Mesenchymal stem cell (in vitro differentiated cells and primary cell): ENCODE measurements around the gene ZFYVE26.
A peak's percentile ranks its signal among the peaks of the same experiment; 100 is the strongest.

Experiments used
- DNase-seq: peaks from one replicate; pipeline ENCODE4 v3.0.0-alpha.2; 2013
- H2AFZ ChIP-seq: one replicate; pipeline ENCODE4 v1.6.1; 2013; ENCODE audit warnings: low read depth, mild to moderate bottlenecking, control low read depth, inconsistent platforms, low read length, moderate library complexity
- H2AK5ac ChIP-seq: 2 replicates; pipeline ENCODE4 v1.6.1; 2013; ENCODE audit warnings: low read length, moderate library complexity, mild to moderate bottlenecking, inconsistent platforms; ENCODE audit not compliant: severe bottlenecking
- H2BK120ac ChIP-seq: one replicate; pipeline ENCODE4 v1.6.1; 2013; ENCODE audit warnings: low read depth, mild to moderate bottlenecking, inconsistent platforms, low read length, moderate library complexity
- H2BK12ac ChIP-seq, 2 experiments: one replicate each; pipeline ENCODE4 v1.6.1; 2013; ENCODE audit warnings: inconsistent platforms in 2 of 2, low read length in 2 of 2, mild to moderate bottlenecking in 2 of 2, moderate library complexity in 2 of 2, control low read depth in 1 of 2
- H2BK15ac ChIP-seq: one replicate; pipeline ENCODE4 v1.6.1; 2013; ENCODE audit warnings: mild to moderate bottlenecking, low read depth, inconsistent platforms; ENCODE audit not compliant: poor library complexity, severe bottlenecking
- H2BK5ac ChIP-seq: 2 replicates; pipeline ENCODE4 v1.6.1; 2013; ENCODE audit warnings: low read depth, mild to moderate bottlenecking, low read length, control low read depth, inconsistent platforms; ENCODE audit not compliant: poor library complexity, severe bottlenecking
- H3K14ac ChIP-seq, 2 experiments: one replicate each; pipeline ENCODE4 v1.6.1; 2013; ENCODE audit warnings: inconsistent platforms in 2 of 2, low read length in 2 of 2, control low read depth in 1 of 2, mild to moderate bottlenecking in 1 of 2, moderate library complexity in 1 of 2
- H3K18ac ChIP-seq, 2 experiments: one replicate each; pipeline ENCODE4 v1.6.1; 2013; ENCODE audit warnings: inconsistent platforms in 2 of 2, low read length in 2 of 2, control low read depth in 1 of 2, low read depth in 1 of 2, mild to moderate bottlenecking in 1 of 2
- H3K23ac ChIP-seq, 2 experiments: one replicate each; pipeline ENCODE4 v1.6.1; 2013; ENCODE audit warnings: inconsistent platforms in 2 of 2, low read length in 2 of 2, mild to moderate bottlenecking in 2 of 2, moderate library complexity in 2 of 2, control low read depth in 1 of 2
- H3K27ac ChIP-seq: 2 replicates; pipeline ENCODE4 v1.5.1; 2013; ENCODE audit warnings: mild to moderate bottlenecking, moderate library complexity, low read length, control low read depth, inconsistent platforms; ENCODE audit not compliant: poor library complexity, severe bottlenecking
- H3K27me3 ChIP-seq, 2 experiments: 2 replicates each; pipeline versions ENCODE4 v1.6.1 to v1.7.0; 2013; ENCODE audit warnings: low read length in 2 of 2, mild to moderate bottlenecking in 2 of 2, moderate library complexity in 2 of 2, control low read depth in 1 of 2, inconsistent platforms in 1 of 2; ENCODE audit not compliant: control insufficient read depth in 1 of 2, insufficient read depth in 1 of 2
- H3K36me3 ChIP-seq, 2 experiments: 2 replicates each; pipeline versions ENCODE4 v1.6.1 to v1.7.0; 2013; ENCODE audit warnings: low read length in 2 of 2, control low read depth in 1 of 2, inconsistent platforms in 1 of 2, low read depth in 1 of 2, mild to moderate bottlenecking in 1 of 2; ENCODE audit not compliant: insufficient read depth in 2 of 2, control insufficient read depth in 1 of 2
- H3K4ac ChIP-seq, 2 experiments: one replicate each; pipeline ENCODE4 v1.6.1; 2013; ENCODE audit warnings: inconsistent platforms in 2 of 2, low read length in 2 of 2, mild to moderate bottlenecking in 2 of 2, moderate library complexity in 2 of 2, control low read depth in 1 of 2, low read depth in 1 of 2
- H3K4me1 ChIP-seq: 2 replicates; pipeline ENCODE4 v1.6.1; 2013; ENCODE audit warnings: low read depth, low read length, control low read depth; ENCODE audit not compliant: control insufficient read depth, insufficient read depth
- H3K4me2 ChIP-seq: 2 replicates; pipeline ENCODE4 v1.6.1; 2013; ENCODE audit warnings: low read length, mild to moderate bottlenecking, inconsistent platforms; ENCODE audit not compliant: poor library complexity, severe bottlenecking
- H3K4me3 ChIP-seq, 2 experiments: 2 replicates each; pipeline versions ENCODE4 v1.5.1 to v1.7.0; 2013; ENCODE audit warnings: low read length in 2 of 2, mild to moderate bottlenecking in 2 of 2, control low read depth in 1 of 2, low read depth in 1 of 2; ENCODE audit not compliant: insufficient read depth in 1 of 2
- H3K79me1 ChIP-seq: replicated peaks from 2 replicates; pipeline ENCODE4 v1.6.1; 2013; ENCODE audit warnings: mild to moderate bottlenecking, control low read depth, low read length, inconsistent platforms; ENCODE audit not compliant: poor library complexity, severe bottlenecking
- H3K9ac ChIP-seq: 2 replicates; pipeline ENCODE4 v1.7.0; 2013; ENCODE audit warnings: mild to moderate bottlenecking, low read length, moderate library complexity
- H3K9me3 ChIP-seq: 2 replicates; pipeline ENCODE4 v1.7.0; 2013; ENCODE audit warnings: mild to moderate bottlenecking, low read length; ENCODE audit not compliant: control insufficient read depth
- H4K8ac ChIP-seq: one replicate; pipeline ENCODE4 v1.6.1; 2013; ENCODE audit warnings: inconsistent platforms, mild to moderate bottlenecking, low read length, moderate library complexity
- H4K91ac ChIP-seq: one replicate; pipeline ENCODE4 v1.6.1; 2013; ENCODE audit warnings: mild to moderate bottlenecking, low read length, inconsistent platforms
- WGBS: methylation state at CpG from one replicate; pipeline ENCODE4 v1.1.7; 2013; ENCODE audit warnings: mixed read lengths; 5-methylcytosine and 5-hydroxymethylcytosine counted together

Gene ZFYVE26

DNA sequence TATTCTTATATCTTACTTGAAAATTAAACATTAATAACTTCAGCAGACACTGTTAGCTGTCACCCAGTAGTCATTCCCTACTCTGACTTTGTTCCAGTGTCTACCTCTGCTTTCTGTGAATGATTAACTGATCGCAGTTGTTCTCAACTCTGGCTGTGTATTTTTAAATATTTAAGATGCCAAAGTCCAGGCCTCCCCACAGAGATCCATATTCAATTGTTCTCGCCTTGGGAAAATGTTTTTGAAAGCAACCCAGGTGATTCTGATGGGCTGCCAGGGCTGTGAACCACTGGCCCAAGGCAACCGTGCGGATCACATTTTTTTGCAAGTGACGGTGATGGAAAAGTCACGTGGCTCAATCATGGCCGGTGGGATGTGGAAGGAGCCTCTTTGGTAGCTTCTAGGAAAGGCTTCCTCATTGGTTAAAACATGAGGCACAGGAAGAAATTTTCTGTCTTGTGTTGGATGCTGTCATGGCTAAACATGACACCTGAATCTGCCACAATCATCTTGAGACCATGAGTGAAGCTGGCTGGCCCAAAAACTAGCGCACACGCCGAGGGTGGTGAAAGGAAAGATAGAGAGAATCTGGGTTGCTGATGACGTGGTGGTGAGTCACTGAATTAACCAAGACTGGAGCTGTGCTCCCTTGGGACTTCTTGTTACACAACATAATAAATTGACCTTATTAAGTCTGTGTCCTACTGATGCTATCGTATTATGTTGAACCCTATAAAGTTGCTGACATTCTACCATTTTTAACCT, 77.5 kb downstream of the ZFYVE26 start:
- Histone ChIP-seq H2AFZ (no peak overlapping the region), H3K18ac (no peak overlapping the region), H3K14ac (no peak overlapping the region), H3K9me3 (no peaks in the 10 kb centered on the region), H4K91ac (no peak overlapping the region), H2BK15ac (no peak overlapping the region), H2BK12ac (no peak overlapping the region), H3K4me1 (peaks cover 4% of the 10 kb centered on the region), H2AK5ac (no peak overlapping the region), H3K23ac (no peak overlapping the region), H3K79me1 (no peaks in the 10 kb centered on the region), H2BK5ac (peak overlapping the region; percentile 91), H3K4ac (no peak overlapping the region), H3K9ac (peak overlapping the region; percentile 10), H3K4me3 (no peak overlapping the region), H4K8ac (no peak overlapping the region), H3K27ac (peak overlapping the region; percentile 78), H2BK120ac (no peak overlapping the region), H3K27me3 (peaks cover 0 to 27% of the 10 kb centered on the region in 2 experiments), H3K4me2 (peak overlapping the region; percentile 74), H3K36me3 (no peaks in the 10 kb centered on the region)
- WGBS = 73% methylated on average over 11 of the region's 12 CpGs
- DNase-seq = peak; percentile 91

DNA sequence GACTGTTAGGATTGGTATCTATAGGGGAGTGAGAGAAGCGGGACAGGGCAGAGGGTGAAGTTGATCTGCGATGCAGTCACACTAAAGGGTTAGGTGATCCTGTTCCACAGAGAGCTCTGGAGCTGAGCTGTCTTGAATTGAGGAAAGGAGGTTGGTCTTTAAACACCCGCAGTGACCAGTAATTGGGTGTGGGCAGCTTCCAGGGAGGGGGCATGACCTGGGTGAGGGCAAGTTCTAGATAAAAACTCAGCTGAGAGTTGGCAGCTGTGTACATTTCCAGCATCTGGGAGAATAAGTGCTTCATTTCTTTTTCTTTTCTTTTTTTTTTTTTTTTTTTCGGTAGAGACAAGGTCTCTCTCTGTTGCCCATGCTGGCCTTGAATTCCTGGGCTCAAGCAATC, 79.6 kb downstream of the ZFYVE26 start:
- no peak overlapping the region for H4K8ac ChIP-seq

DNA sequence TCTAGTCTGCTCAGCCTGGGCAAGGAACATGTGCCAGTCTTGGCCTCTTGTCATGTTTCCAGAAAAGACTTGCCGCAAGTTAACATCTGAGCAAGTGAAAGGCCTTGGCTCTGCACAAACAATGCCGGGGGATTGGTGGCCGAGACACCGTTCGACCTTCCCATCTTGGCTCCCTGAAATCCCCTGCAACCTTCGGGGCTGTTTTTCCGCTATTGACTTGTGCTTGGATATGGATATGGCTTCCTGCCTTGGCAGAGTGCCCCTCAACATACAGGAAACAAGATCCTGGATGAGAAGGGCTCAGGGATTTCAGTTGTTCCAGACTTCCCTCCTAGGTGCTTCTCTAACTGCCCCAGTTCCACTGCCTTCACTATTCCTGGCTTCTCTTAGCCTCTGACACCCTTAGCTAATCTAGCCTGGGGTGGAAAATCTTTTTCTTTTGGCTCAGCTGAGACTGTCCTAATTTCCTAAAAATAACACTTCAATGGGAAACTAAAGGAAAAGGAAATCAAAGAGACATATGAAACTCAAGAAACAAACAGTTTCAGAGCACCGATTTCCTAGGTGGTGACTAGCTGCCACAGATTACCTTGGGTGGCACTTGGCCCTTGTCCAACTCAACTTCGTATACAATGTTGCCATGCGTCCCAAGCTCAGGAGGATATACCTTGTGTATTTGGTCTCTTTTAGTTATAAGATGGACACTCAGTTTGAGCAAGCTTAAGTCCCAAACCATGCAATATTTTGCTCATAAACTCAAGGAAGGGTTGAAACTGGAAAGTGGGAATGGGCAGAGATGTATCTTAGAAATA, 80.8 kb downstream of the ZFYVE26 start:
- Histone ChIP-seq H3K4me3 (no peak overlapping the region), H3K14ac (no peak overlapping the region), H2BK12ac (no peak overlapping the region), H3K9me3 (no peaks in the 10 kb centered on the region), H3K4me2 (no peak overlapping the region), H3K4me1 (peaks cover 8% of the 10 kb centered on the region), H2BK15ac (no peak overlapping the region), H2BK5ac (no peak overlapping the region), H3K9ac (no peak overlapping the region), H2AK5ac (no peak overlapping the region), H3K27me3 (peaks cover 0 to 20% of the 10 kb centered on the region in 2 experiments), H3K23ac (no peak overlapping the region), H4K8ac (no peak overlapping the region), H3K4ac (no peak overlapping the region), H3K27ac (no peak overlapping the region), H4K91ac (no peak overlapping the region), H3K18ac (no peak overlapping the region), H2AFZ (no peak overlapping the region), H2BK120ac (no peak overlapping the region), H3K36me3 (no peaks in the 10 kb centered on the region), H3K79me1 (no peaks in the 10 kb centered on the region)
- no peak for DNase-seq
- 95% methylated on average over 8 of the region's 10 CpGs for WGBS

More for the DNA sequence above, 79.6 kb downstream of the ZFYVE26 start:
- no peak overlapping the region for H2BK15ac ChIP-seq
- no peaks in the 10 kb centered on the region for H3K9me3 ChIP-seq
- H3K4me1 ChIP-seq = peaks cover 8% of the 10 kb centered on the region
- H3K79me1 ChIP-seq = no peaks in the 10 kb centered on the region
- no peak overlapping the region for H2BK12ac ChIP-seq
- WGBS = 97% methylated on average over 3 of the region's 4 CpGs
- no peak overlapping the region for H3K14ac ChIP-seq
- H3K36me3 ChIP-seq = no peaks in the 10 kb centered on the region
- H3K27me3 ChIP-seq = peaks cover 0 to 22% of the 10 kb centered on the region in 2 experiments
- no peak overlapping the region for H2AK5ac ChIP-seq
- no peak overlapping the region for H4K91ac ChIP-seq
- H3K4me2 ChIP-seq = no peak overlapping the region
- no peak overlapping the region for H2BK120ac ChIP-seq
- no peak overlapping the region for H3K9ac ChIP-seq
- H3K4me3 ChIP-seq = no peak overlapping the region
- no peak overlapping the region for H3K18ac ChIP-seq
- H3K4ac ChIP-seq = no peak overlapping the region
- H3K27ac ChIP-seq = no peak overlapping the region
- H2BK5ac ChIP-seq = no peak overlapping the region
- H2AFZ ChIP-seq = no peak overlapping the region
- H3K23ac ChIP-seq = no peak overlapping the region
- DNase-seq = no peak

DNA sequence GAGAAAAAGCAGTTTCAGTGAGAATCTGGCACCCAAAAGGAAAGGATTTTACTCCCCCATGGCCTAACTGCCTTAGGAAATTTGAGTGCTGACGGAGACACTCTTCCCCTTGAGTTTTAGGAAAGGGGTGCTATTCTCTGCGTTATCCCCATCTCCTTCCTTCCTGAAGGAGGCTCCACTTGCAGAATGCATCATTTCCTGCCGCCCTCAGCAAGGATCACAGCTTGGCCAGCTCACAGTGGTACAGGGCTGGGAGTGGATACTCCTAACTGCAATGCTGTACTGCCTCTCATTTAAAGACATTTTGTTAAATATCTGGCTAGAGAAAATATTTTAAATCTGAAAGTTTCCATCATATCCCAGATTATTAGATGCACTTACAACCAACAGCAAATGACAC, 81.7 kb downstream of the ZFYVE26 start:
- WGBS = 70% methylated on average over 3 of the region's 3 CpGs
- no peak overlapping the region for H2AK5ac ChIP-seq

More for the DNA sequence above, 81.7 kb downstream of the ZFYVE26 start:
- Histone ChIP-seq H2AFZ (no peak overlapping the region), H3K4ac (no peak overlapping the region), H3K4me2 (no peak overlapping the region), H2BK15ac (no peak overlapping the region), H3K79me1 (no peaks in the 10 kb centered on the region), H3K4me1 (peaks cover 8% of the 10 kb centered on the region), H3K4me3 (no peak overlapping the region), H3K27me3 (peaks cover 6 to 25% of the 10 kb centered on the region in 2 experiments), H3K9me3 (no peaks in the 10 kb centered on the region), H4K91ac (no peak overlapping the region), H3K23ac (no peak overlapping the region), H3K36me3 (no peaks in the 10 kb centered on the region), H4K8ac (no peak overlapping the region), H3K9ac (no peak overlapping the region), H3K18ac (no peak overlapping the region), H3K27ac (no peak overlapping the region), H3K14ac (no peak overlapping the region), H2BK5ac (no peak overlapping the region), H2BK12ac (no peak overlapping the region), H2BK120ac (no peak overlapping the region)
- no peak for DNase-seq
